ENCODE measurements around the gene TUT4.
A peak's percentile ranks its signal among the peaks of the same experiment; 100 is the strongest.
"Not testable (repeated sequence)": the region's sequence is repeated elsewhere in the genome, so short reads cannot be mapped to it uniquely, and the experiment has no call there.

The TUT4 gene, protein sequence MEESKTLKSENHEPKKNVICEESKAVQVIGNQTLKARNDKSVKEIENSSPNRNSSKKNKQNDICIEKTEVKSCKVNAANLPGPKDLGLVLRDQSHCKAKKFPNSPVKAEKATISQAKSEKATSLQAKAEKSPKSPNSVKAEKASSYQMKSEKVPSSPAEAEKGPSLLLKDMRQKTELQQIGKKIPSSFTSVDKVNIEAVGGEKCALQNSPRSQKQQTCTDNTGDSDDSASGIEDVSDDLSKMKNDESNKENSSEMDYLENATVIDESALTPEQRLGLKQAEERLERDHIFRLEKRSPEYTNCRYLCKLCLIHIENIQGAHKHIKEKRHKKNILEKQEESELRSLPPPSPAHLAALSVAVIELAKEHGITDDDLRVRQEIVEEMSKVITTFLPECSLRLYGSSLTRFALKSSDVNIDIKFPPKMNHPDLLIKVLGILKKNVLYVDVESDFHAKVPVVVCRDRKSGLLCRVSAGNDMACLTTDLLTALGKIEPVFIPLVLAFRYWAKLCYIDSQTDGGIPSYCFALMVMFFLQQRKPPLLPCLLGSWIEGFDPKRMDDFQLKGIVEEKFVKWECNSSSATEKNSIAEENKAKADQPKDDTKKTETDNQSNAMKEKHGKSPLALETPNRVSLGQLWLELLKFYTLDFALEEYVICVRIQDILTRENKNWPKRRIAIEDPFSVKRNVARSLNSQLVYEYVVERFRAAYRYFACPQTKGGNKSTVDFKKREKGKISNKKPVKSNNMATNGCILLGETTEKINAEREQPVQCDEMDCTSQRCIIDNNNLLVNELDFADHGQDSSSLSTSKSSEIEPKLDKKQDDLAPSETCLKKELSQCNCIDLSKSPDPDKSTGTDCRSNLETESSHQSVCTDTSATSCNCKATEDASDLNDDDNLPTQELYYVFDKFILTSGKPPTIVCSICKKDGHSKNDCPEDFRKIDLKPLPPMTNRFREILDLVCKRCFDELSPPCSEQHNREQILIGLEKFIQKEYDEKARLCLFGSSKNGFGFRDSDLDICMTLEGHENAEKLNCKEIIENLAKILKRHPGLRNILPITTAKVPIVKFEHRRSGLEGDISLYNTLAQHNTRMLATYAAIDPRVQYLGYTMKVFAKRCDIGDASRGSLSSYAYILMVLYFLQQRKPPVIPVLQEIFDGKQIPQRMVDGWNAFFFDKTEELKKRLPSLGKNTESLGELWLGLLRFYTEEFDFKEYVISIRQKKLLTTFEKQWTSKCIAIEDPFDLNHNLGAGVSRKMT (N-terminal part only)
- 6.7 to 42.5 (median 15.5) reads per million in 18 experiments for total RNA-seq

GRCh38 chr1:52552505-52553361, at the start of gene TUT4:
TSS of gene TUT4 (minus strand) at chr1:52553092. CDS start at chr1:52526280, 26,812 bp downstream.
- peak; percentile 45 to 65 for DNase-seq

GRCh38 chr1:52601991-52602855, 49.3 kb upstream of the TUT4 start, which contains the start of gene GPX7:
TSS of gene GPX7 (plus strand) at chr1:52602371. CDS start at chr1:52602410, 39 bp downstream.
- peak; percentile 10 to 36 for DNase-seq

- no peak for DNase-seq
Observed at GRCh38 chr1:52601519-52601918, 48.6 kb upstream of the TUT4 start.

- no peak for DNase-seq
Observed at GRCh38 chr1:52600533-52601179, 47.8 kb upstream of the TUT4 start.

- no peak for DNase-seq
Observed at GRCh38 chr1:52599236-52599635, 46.3 kb upstream of the TUT4 start.

GRCh38 chr1:52598729-52599128, 45.8 kb upstream of the TUT4 start:
- no peak for DNase-seq

DNA sequence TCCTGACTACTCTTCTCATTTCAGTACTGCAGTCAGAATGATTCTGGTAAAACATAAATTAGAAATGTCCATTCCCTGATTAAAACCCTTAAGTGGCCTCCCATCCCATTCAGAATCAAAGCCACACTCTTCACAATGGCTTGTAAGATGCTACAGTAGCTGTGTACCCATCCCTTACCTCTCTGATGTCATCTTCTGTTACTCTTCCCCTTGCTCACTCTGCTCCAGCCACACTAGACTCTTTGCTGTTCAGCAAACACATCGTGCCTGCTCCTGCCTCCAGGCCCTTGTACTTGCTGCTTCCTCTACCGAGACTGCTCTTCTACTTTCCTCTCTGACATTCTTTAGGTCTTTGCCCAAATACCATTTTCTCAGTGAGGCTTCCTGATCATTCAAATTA, 45.0 kb upstream of the TUT4 start:
- DNase-seq = peak in 1 of 2 donors; percentile 10

DNA sequence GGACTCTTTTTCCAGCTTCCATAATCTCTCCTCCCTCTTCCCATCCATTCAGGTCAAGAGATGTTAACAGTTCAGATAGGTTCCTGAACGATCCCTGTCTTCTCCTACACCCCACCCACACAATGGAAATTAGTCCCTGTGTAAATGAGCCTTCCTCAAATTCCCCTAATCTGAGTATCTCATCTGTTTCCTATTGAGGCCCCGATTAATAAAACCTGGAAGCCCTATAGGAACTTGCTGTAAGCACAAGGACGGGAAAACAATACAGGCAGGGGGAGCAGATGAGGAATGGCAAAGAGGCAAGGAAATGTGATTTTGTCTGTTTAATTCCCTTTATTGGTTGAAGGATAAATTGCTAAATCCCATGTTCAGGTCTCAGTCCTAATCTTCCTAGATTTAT, 42.2 kb upstream of the TUT4 start:
- DNase-seq = no peak

DNA sequence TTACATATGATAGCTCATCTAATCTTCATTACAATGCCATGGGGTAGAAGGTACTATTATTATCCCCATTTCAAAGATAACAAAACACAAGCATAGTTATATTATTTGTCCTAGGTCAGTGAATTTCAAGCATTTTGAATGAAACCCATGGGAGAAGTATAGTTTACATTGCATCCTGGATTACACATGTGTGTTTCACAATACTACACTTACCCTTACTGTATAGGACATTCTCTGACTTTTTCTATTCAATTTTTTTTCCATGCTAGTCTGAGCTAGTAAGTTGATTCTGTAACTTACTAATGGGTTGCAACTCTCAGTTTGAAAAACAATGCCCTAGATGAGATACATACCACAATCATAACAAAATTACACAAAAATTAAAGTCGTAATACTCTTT, 40.6 kb upstream of the TUT4 start:
- DNase-seq = no peak

- DNase-seq = no peak
Observed at GRCh38 chr1:52592637-52593323, 39.9 kb upstream of the TUT4 start.

GRCh38 chr1:52590266-52590665, 37.4 kb upstream of the TUT4 start:
- DNase-seq = no peak

GRCh38 chr1:52588535-52588934, 35.6 kb upstream of the TUT4 start:
- DNase-seq = peak; percentile 63 to 66

DNA sequence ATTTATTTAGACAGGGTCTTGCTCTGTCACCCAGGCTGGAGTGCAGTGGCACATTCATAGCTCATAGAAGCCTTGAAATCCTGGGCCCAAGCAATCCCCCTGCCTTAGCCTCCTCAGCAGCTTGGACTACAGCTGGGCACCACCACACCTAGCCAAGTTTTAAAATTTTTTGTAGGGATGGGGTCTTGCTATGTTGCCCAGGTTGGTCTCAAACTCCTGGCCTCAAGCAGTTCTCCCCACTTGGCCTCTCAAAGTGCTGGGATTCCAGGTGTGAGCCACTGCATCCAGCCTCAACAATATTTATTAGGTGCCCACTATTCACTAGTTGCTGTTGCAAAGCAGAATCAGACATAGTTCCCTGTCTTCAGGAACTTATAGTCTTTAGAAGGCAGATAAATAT, 35.1 kb upstream of the TUT4 start:
- DNase-seq = no peak

DNA sequence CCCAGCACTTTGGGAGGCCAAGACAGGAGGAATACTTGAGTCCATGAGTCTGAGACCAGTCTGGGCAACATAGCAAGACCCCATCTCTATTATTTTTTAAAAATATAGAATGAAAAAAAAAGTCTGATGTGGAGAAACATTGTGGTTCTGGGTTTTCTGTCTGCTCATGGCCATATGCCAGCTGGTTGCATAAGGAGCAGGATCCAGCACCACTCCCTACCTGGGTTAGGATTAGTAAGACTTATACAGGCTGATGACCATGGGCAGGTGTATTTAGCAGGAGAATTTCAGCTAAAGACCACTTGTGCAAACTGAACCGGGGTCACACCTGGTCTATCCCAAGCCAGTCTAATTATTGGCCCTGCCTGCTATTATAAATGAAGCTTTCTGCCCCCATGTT, 32.6 kb upstream of the TUT4 start:
- DNase-seq = no peak

- DNase-seq = no peak
Observed at GRCh38 chr1:52582116-52582696, 29.3 kb upstream of the TUT4 start.

DNA sequence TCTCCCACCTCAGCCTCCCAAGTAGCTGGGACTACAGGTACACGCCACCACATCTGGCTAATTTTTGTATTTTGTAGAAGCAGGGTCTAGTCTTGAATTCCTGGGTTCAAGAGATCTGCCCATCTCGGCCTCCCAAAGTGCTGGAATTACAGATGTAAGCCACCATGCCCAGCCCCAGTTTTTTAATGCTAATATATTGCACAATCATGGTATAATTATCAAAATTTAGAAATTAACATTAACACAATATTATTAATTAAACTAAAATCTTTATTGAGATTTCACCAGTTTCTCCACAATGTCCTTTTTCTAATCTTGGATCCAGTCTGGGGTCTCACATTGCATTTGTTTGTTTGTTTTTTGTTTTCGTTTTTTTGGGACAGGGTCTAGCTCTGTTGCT, 27.4 kb upstream of the TUT4 start:
- DNase-seq = no peak

DNA sequence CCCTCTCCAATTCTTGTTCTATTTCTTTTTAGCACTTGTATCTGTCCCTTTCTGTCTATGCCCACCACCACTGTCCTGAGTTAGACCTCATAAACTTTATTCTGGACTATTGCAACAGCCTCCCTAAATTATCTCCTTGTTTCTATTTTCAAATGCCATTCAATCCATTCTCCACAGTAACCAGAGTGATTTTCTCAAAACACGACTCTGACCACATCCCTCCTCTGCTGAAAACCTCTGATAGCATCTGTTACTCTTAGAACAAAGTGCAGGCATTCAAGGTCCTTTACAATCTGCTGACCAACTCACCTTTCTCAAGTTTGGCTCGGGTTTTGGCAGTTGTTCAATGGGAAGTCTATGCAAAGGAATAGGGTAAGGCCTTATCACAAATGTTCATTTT, 26.5 kb upstream of the TUT4 start:
- no peak for DNase-seq

DNA sequence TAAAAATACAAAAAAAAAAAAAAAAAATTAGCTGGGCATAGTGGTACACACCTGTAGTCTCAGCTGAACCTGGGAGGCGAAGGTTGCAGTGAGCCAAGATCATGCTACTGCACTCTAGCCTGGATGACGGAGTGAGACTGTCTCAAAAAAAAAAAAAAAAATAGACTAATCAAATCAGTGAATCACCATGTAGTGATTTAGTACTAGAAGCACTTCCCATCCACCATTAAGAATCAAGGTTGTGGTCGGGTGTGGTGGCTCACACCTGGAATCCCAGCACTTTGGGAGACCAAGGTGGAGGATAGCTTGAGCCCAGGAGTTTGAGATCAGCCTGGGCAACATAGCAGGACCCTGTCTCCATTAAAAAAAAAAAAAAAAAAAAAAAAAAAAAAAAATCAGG, 25.2 kb upstream of the TUT4 start:
- not testable (repeated sequence) for DNase-seq

GRCh38 chr1:52576074-52576473, 23.2 kb upstream of the TUT4 start:
- DNase-seq = no peak

Data from inflammatory macrophage (primary cell).